SU-DHL-6 (cell line): Measurements from ENCODE around the gene MAPK10.

ENCODE experiments used
- H2AFZ ChIP-seq: fragments of 200-600 bp; sonication (generic); 2 replicates; pipeline ENCODE4 v1.6.1; 2014; ENCODE audit warnings: low read depth, mild to moderate bottlenecking, moderate library complexity, mixed read lengths, antibody characterized with exemption, low read length; ENCODE audit not compliant: severe bottlenecking
- H3F3A ChIP-seq: fragments of 200-600 bp; shearing (Covaris generic); 2 replicates; pipeline ENCODE4 v1.6.0; 2016; ENCODE audit warnings: antibody characterized with exemption, mild to moderate bottlenecking; ENCODE audit not compliant: insufficient read depth
- H3K27ac ChIP-seq: fragments of 200-600 bp; sonication (generic); 2 replicates; pipeline ENCODE4 v1.5.1; 2016; ENCODE audit warnings: low read depth, mild to moderate bottlenecking, low read length, moderate library complexity, mixed read lengths
- H3K27me3 ChIP-seq: fragments of 200-600 bp; sonication (generic), shearing (Covaris generic); 2 replicates; pipeline ENCODE4 v1.6.0; 2014; ENCODE audit warnings: mild to moderate bottlenecking, low read length
- H3K36me3 ChIP-seq: fragments of 200-600 bp; sonication (generic); 2 replicates; pipeline ENCODE4 v1.6.1; 2014; ENCODE audit warnings: mild to moderate bottlenecking, low read length, mixed read lengths
- H3K4me2 ChIP-seq: fragments of 300-600, 200-600 bp; shearing (Covaris generic), sonication (generic); 2 replicates; pipeline ENCODE4 v1.6.0; 2014; ENCODE audit warnings: low read length, low read depth, mild to moderate bottlenecking; ENCODE audit not compliant: poor library complexity, severe bottlenecking
- H3K4me3 ChIP-seq: fragments of 200-600 bp; sonication (generic); 2 replicates; pipeline ENCODE4 v1.5.1; 2014; ENCODE audit warnings: antibody characterized with exemption, low read length, mild to moderate bottlenecking, mixed read lengths; ENCODE audit not compliant: insufficient read depth, poor library complexity, severe bottlenecking
- H3K79me2 ChIP-seq: fragments of 200-600 bp; sonication (generic); 2 replicates; pipeline ENCODE4 v1.6.1; 2014; ENCODE audit warnings: mild to moderate bottlenecking, low read length, moderate library complexity; ENCODE audit not compliant: insufficient read depth
- H3K9ac ChIP-seq: fragments of 200-600 bp; sonication (generic); 2 replicates; pipeline ENCODE4 v1.7.0; 2014; ENCODE audit warnings: mild to moderate bottlenecking, low read length
- H3K9me2 ChIP-seq: fragments of 200-600 bp; sonication (generic); replicated peaks from 2 replicates; pipeline ENCODE4 v1.6.1; 2014; ENCODE audit warnings: low read length; ENCODE audit not compliant: insufficient read depth
- H3K9me3 ChIP-seq: fragments of 200-600 bp; sonication (generic); 2 replicates; pipeline ENCODE4 v1.6.1; 2014; ENCODE audit warnings: low read length, mixed read lengths; ENCODE audit not compliant: insufficient read depth
- H4K20me1 ChIP-seq: fragments of 200-600 bp; sonication (generic); 2 replicates; pipeline ENCODE4 v1.6.1; 2014; ENCODE audit warnings: low read depth, mild to moderate bottlenecking, antibody characterized with exemption, low read length, moderate library complexity, mixed read lengths
- EZH2phosphoT487 ChIP-seq: fragments of 200-600 bp; sonication (generic), shearing (Covaris generic); conservative IDR thresholded peaks from 2 replicates; pipeline ENCODE4 v1.6.1; 2018; ENCODE audit warnings: mild to moderate bottlenecking, antibody characterized with exemption, low read length, moderate library complexity, mixed read lengths
- TF ChIP-seq, protein P1 (sequence below): fragments of 200-600 bp; sonication (generic); IDR thresholded peaks from one replicate; pipeline ENCODE4 v1.5.1; 2017; ENCODE audit warnings: antibody characterized with exemption, mild to moderate bottlenecking, low read length, moderate library complexity; ENCODE audit not compliant: insufficient read depth, poor library complexity, severe bottlenecking

Gene MAPK10

GRCh38 chr4:86038037-86038436 lies 321.8 kb downstream of the MAPK10 start:
- Histone ChIP-seq H3K36me3 (no peaks in the 10 kb centered on the region), H3F3A (no peaks in the 10 kb centered on the region), H3K9ac (no peak overlapping the region), H3K27ac (no peak overlapping the region), H3K4me2 (no peak overlapping the region), H3K79me2 (no peaks in the 10 kb centered on the region), H2AFZ (no peak overlapping the region), H3K27me3 (no peaks in the 10 kb centered on the region), H3K9me2 (no peaks in the 10 kb centered on the region), H3K4me3 (no peak overlapping the region), H3K9me3 (no peaks in the 10 kb centered on the region), H4K20me1 (no peaks in the 10 kb centered on the region)
- TF ChIP-seq EZH2phosphoT487 = no peak

DNA sequence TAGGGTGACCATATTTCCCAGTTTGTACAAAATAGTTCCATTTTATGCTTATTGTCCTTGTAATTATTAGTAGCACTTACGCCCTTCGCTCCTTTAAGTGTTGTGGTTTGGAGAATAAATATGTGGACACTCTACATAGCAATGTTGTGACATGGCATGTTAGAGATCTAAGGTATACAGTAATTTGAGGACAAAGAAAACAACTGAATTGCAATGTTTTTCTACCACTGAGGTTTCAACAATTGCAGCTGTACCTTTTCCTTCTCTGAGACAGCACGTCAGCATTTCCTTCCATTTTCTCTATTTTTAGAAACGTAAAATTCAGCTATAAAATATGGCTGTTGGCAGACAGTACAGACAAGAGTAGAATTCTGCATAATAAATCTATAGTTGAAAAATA lies 323.1 kb downstream of the MAPK10 start:
- H3F3A ChIP-seq = no peaks in the 10 kb centered on the region
- H3K9me3 ChIP-seq = no peaks in the 10 kb centered on the region
- H3K27me3 ChIP-seq = no peaks in the 10 kb centered on the region
- no peaks in the 10 kb centered on the region for H3K36me3 ChIP-seq
- H4K20me1 ChIP-seq = no peaks in the 10 kb centered on the region
- H2AFZ ChIP-seq = no peak overlapping the region
- no peak overlapping the region for H3K4me2 ChIP-seq
- no peak overlapping the region for H3K4me3 ChIP-seq
- no peaks in the 10 kb centered on the region for H3K9me2 ChIP-seq
- no peak overlapping the region for H3K27ac ChIP-seq
- H3K9ac ChIP-seq = no peak overlapping the region
- TF ChIP-seq EZH2phosphoT487 = no peak
- TF ChIP-seq, protein P1, sequence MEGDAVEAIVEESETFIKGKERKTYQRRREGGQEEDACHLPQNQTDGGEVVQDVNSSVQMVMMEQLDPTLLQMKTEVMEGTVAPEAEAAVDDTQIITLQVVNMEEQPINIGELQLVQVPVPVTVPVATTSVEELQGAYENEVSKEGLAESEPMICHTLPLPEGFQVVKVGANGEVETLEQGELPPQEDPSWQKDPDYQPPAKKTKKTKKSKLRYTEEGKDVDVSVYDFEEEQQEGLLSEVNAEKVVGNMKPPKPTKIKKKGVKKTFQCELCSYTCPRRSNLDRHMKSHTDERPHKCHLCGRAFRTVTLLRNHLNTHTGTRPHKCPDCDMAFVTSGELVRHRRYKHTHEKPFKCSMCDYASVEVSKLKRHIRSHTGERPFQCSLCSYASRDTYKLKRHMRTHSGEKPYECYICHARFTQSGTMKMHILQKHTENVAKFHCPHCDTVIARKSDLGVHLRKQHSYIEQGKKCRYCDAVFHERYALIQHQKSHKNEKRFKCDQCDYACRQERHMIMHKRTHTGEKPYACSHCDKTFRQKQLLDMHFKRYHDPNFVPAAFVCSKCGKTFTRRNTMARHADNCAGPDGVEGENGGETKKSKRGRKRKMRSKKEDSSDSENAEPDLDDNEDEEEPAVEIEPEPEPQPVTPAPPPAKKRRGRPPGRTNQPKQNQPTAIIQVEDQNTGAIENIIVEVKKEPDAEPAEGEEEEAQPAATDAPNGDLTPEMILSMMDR = no peak
- no peaks in the 10 kb centered on the region for H3K79me2 ChIP-seq

DNA sequence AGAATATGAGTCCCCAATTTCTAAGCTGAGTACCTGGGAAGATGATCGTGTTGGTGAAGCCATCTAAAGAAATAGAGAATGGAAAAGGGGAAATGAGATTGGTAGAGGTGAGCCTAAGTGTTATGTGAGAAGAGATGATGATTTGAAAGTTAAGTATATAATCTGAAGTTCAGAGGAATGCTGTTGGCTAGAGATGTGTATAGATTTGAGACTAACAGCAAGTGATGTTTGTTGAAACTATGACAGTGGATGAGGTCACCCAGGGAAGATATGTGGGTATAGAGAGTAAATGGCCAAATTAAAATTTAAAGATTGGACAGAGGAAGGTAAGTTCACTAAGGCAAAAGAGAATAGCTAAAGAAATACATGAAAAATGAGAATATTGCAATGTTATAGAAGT lies 324.2 kb downstream of the MAPK10 start:
- no peaks in the 10 kb centered on the region for H3K79me2 ChIP-seq
- H3K4me3 ChIP-seq = no peak overlapping the region
- H3K9me3 ChIP-seq = no peaks in the 10 kb centered on the region
- no peaks in the 10 kb centered on the region for H3F3A ChIP-seq
- H4K20me1 ChIP-seq = no peaks in the 10 kb centered on the region
- H3K9me2 ChIP-seq = no peaks in the 10 kb centered on the region
- H3K36me3 ChIP-seq = no peaks in the 10 kb centered on the region
- H3K4me2 ChIP-seq = no peak overlapping the region
- no peaks in the 10 kb centered on the region for H3K27me3 ChIP-seq
- H3K9ac ChIP-seq = no peak overlapping the region
- no peak overlapping the region for H3K27ac ChIP-seq
- H2AFZ ChIP-seq = no peak overlapping the region
- TF ChIP-seq EZH2phosphoT487 = no peak
- TF ChIP-seq, protein P1 = no peak

- Histone ChIP-seq H3K9ac (no peak overlapping the region), H3K79me2 (no peaks in the 10 kb centered on the region), H3K36me3 (no peaks in the 10 kb centered on the region), H3K27ac (no peak overlapping the region), H3K27me3 (no peaks in the 10 kb centered on the region), H4K20me1 (no peaks in the 10 kb centered on the region), H3K4me2 (no peak overlapping the region), H3K4me3 (no peak overlapping the region), H3F3A (no peaks in the 10 kb centered on the region), H3K9me3 (no peaks in the 10 kb centered on the region), H3K9me2 (no peaks in the 10 kb centered on the region), H2AFZ (no peak overlapping the region)
- no peak for TF ChIP-seq EZH2phosphoT487
- TF ChIP-seq, protein P1 = no peak
Observed at GRCh38 chr4:86034616-86035015, 325.2 kb downstream of the MAPK10 start.
